HG03045 (cell line): Measurements from ENCODE around the gene UGT1A1.

Experiments used
- ATAC-seq: cut with Tn5 transposase; IDR thresholded peaks from one replicate; pipeline ENCODE4 v1.9.1; 2021; ENCODE audit warnings: mild to moderate bottlenecking, moderate library complexity; ENCODE audit not compliant: unreplicated experiment

UGT1A1 gene

GRCh38 chr2:233794128-233794658 lies 34.1 kb downstream of the UGT1A1 start:
- no peak for ATAC-seq

- ATAC-seq, result no peak
Observed at GRCh38 chr2:233795735-233796171, 35.7 kb downstream of the UGT1A1 start.

DNA sequence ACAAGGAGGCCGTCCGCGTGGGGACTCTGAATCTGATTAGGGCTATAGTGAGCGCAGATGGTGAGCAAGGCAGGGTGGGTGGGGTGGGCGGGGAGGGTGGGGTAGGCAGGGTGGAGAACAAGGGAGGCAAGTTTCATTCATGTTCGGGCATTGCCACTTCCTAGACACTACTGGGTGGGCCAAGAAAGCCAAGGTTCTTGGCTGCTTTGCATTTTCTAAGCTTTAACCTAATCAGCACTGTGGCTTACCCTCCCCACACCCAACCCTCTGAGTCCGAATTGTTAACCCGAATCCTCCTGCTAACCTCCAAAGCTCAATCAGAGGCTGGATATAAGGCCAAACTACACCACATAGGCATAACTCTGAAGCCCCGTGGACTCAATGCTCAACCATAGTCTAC lies 36.2 kb downstream of the UGT1A1 start:
- no peak for ATAC-seq

GRCh38 chr2:233798335-233799086 lies 38.4 kb downstream of the UGT1A1 start:
- ATAC-seq, result no peak

GRCh38 chr2:233799087-233799665 lies 39.1 kb downstream of the UGT1A1 start:
- no peak for ATAC-seq

- no peak for ATAC-seq
Observed at GRCh38 chr2:233799716-233800115, 39.6 kb downstream of the UGT1A1 start.

GRCh38 chr2:233800208-233800607 lies 40.1 kb downstream of the UGT1A1 start:
- no peak for ATAC-seq

GRCh38 chr2:233801357-233802131 lies 41.5 kb downstream of the UGT1A1 start:
- no peak for ATAC-seq

GRCh38 chr2:233802132-233802815 lies 42.2 kb downstream of the UGT1A1 start:
- no peak for ATAC-seq

GRCh38 chr2:233803292-233803911 lies 43.3 kb downstream of the UGT1A1 start:
- ATAC-seq, result no peak

GRCh38 chr2:233803994-233804393 lies 43.9 kb downstream of the UGT1A1 start:
- ATAC-seq, result no peak

DNA sequence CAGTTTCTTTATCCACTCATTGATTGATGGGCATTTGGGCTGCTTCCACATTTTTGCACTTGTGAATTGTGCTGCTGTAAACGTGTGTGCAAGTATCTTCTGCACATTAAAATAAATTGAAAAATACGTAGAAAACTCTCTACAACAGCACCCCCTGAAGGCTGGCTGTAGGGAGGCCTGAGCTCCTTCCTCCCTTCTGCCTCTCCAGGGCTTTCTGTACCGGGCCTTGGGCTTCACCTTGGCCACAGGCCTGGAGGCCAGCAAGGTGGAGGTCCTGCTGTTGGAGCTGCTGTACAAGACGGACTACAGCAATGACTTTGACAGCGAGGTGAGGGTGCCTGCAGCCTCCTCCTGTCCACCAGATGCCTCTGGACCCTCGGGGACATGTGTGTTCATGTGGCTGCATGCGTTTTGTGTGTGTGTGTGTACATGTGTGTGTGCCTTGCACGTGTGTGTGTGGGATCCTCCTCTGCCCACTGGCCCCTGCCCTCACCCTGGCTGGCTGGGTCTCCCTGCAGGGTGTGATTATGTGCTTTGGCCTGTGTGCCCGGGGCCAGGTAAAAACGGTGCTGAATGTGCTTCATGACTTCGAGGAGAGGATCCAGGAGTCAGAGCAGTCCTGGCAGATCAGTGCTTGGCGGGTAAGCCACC lies 47.3 kb downstream of the UGT1A1 start:
- ATAC-seq, result no peak

DNA sequence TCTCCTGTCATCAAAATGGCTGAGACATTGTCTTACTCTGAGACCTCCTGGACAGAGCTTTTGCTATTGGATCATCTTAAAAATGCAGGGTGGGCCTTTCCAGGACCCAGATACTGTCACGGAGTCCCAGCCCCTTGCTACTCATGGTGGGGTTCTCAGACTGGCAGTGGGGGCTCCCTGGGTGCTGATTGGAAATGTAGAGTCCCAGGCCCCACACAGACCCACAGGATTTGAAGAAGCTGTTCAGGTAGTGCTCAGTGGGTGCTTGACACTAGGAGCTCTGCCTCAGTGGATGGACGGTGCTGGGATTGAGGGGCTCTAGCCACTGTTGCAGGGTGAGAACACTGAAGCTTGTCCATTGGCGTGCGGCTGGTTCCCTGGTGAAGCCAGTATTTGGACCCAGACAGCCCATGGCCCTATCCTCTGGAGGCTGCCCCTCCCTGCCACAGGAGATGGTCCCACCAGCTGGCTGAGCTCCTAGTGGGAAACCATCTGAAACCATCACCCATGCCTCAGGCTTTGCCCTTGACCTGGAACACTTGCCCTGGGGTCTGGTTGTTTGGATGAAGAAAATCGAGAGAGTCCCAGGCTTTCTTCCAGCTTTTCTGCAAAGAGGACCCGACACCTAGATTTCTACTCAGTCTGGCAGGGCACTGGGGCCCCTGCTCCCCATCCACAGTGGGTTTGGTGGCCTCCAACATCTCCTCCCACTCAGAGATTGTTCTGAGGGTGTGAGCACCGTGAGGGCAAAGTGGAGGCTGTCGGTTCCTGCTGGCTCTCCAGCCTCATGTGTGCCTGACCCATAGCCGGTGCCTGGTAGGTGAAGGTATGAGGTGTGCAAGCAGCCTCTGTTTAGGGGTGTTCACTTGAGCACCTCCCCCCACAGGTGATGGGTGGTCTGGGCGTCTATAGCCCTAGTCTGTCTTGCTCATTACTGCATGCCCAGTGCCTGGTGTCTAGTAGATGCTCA lies 48.2 kb downstream of the UGT1A1 start:
- ATAC-seq, result no peak

DNA sequence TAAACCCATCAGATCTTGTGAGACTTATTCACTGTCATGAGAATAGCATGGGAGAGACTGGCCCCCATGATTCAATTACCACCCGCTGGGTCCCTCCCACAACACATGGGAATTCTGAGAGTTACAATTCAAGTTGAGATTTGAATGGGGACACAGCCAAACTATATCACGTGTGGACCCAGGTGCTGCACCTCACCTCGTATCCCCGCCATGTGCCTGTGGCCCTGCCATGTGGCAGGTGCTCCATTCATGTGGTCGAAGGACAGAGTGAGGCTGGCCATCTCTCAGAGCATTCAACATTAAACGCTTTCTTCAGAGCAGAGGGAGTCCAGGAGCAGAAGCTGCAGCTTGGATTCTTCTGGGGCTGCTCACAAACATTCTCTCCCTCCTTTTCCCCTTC lies 50.3 kb downstream of the UGT1A1 start:
- ATAC-seq, result no peak

GRCh38 chr2:233811087-233811486 lies 51.0 kb downstream of the UGT1A1 start:
- no peak for ATAC-seq

- no peak for ATAC-seq
Observed at GRCh38 chr2:233811732-233812131, 51.7 kb downstream of the UGT1A1 start.

- ATAC-seq, result no peak
Observed at GRCh38 chr2:233813236-233814055, 53.4 kb downstream of the UGT1A1 start.
